Osteoblast (primary cell): ENCODE results near the gene TTK. TPM values are rescaled to one million over a fixed set of nuclear protein-coding genes. Genes with fewer than 3 reads are reported as not detected.

Experiments
- DNase-seq: peaks from one replicate; pipeline ENCODE4 v3.0.0; 2011; ENCODE audit warnings: low spot score, mixed read lengths; ENCODE audit not compliant: insufficient read length; ENCODE audit errors: missing footprints
- H2AFZ ChIP-seq: 2 replicates; pipeline ENCODE4 v1.6.0; 2011; ENCODE audit warnings: mild to moderate bottlenecking, low read length
- H3K27ac ChIP-seq: 2 replicates; pipeline ENCODE4 v1.5.1; 2011; ENCODE audit warnings: mild to moderate bottlenecking, low read depth, low read length, moderate library complexity
- H3K27me3 ChIP-seq: 2 replicates; pipeline ENCODE4 v1.6.0; 2012; ENCODE audit warnings: mild to moderate bottlenecking, control low read depth, inconsistent platforms, low read length, moderate library complexity; ENCODE audit not compliant: insufficient read depth
- H3K36me3 ChIP-seq: 2 replicates; pipeline ENCODE4 v1.5.1; 2011; ENCODE audit warnings: mild to moderate bottlenecking, low read length, control low read depth, moderate library complexity; ENCODE audit not compliant: insufficient read depth
- H3K4me1 ChIP-seq: 2 replicates; pipeline ENCODE4 v1.5.1; 2011; ENCODE audit warnings: mild to moderate bottlenecking, low read length, control low read depth, moderate library complexity; ENCODE audit not compliant: insufficient read depth
- H3K4me2 ChIP-seq: 2 replicates; pipeline ENCODE4 v1.6.0; 2011; ENCODE audit warnings: mild to moderate bottlenecking, low read length; ENCODE audit not compliant: insufficient read depth
- H3K4me3 ChIP-seq: fragments of 200-600 bp; sonication (generic); 3 replicates; pipeline ENCODE4 v1.5.1; 2012; ENCODE audit warnings: mild to moderate bottlenecking, low read length, inconsistent platforms; ENCODE audit not compliant: insufficient read depth
- H3K79me2 ChIP-seq: 2 replicates; pipeline ENCODE4 v1.6.0; 2012; ENCODE audit warnings: mild to moderate bottlenecking, low read length, control low read depth, inconsistent platforms; ENCODE audit not compliant: insufficient read depth
- H3K9me3 ChIP-seq: 2 replicates; pipeline ENCODE4 v1.5.1; 2011; ENCODE audit warnings: low read depth, low read length, control low read depth
- H4K20me1 ChIP-seq: 2 replicates; pipeline ENCODE4 v1.6.0; 2012; ENCODE audit warnings: mild to moderate bottlenecking, low read length, control low read depth; ENCODE audit not compliant: insufficient read depth
- CTCF ChIP-seq: IDR thresholded peaks from 2 replicates; pipeline ENCODE4 v1.5.1; 2011; ENCODE audit warnings: mild to moderate bottlenecking, low read depth, low read length, moderate library complexity; ENCODE audit errors: extremely low read depth
- total RNA-seq: library from RNA; depleted of rRNA; stranded (reverse); fragments of >200 nt; gene quantifications from 2 replicates; pipeline ENCODE4 v1.2.3, GENCODE V29; 2012

Gene TTK
- total RNA-seq, 1 donor: 4.0 TPM

DNA sequence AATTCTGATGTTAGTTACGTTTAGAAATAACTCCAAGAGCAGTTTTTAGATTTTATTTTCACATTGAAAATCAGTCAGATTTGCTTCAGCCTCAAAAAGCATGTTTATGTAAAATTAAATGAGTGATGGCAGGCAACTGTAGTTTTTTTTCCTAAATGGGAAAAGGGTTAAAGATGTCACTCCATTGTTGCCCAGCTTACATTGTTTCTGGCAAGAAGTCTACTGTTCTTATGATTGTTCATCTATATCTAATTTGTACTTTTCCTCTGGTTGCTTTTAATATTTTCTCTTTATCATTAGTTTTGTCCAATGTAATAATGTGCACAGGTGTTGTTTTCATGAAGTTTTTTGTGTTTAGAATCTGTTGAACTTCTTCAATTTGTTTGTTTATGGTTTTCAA is 6.7 kb upstream of the TTK start:
- H3K4me2 ChIP-seq: no peak overlapping the region
- H3K36me3 ChIP-seq: no peaks in the 10 kb centered on the region
- no peak overlapping the region for H2AFZ ChIP-seq
- H3K79me2 ChIP-seq: no peaks in the 10 kb centered on the region
- no peak for DNase-seq
- TF ChIP-seq CTCF: no peak
- no peak overlapping the region for H3K27ac ChIP-seq
- peaks cover 5% of the 10 kb centered on the region for H3K27me3 ChIP-seq
- no peaks in the 10 kb centered on the region for H3K9me3 ChIP-seq
- H4K20me1 ChIP-seq: no peaks in the 10 kb centered on the region
- H3K4me3 ChIP-seq: no peak overlapping the region
- no peaks in the 10 kb centered on the region for H3K4me1 ChIP-seq

- Histone ChIP-seq H3K36me3 (no peaks in the 10 kb centered on the region), H4K20me1 (no peaks in the 10 kb centered on the region), H3K4me3 (no peak overlapping the region), H3K4me2 (no peak overlapping the region), H3K79me2 (peaks cover 19% of the 10 kb centered on the region), H3K9me3 (no peaks in the 10 kb centered on the region), H3K4me1 (peaks cover 18% of the 10 kb centered on the region), H3K27me3 (no peaks in the 10 kb centered on the region), H2AFZ (no peak overlapping the region), H3K27ac (no peak overlapping the region)
- no peak for TF ChIP-seq CTCF
- no peak for DNase-seq
Observed at GRCh38 chr6:80001337-80001736, 3.1 kb upstream of the TTK start.

GRCh38 chr6:80003826-80004172 is 650 bp upstream of the TTK start:
- no peaks in the 10 kb centered on the region for H4K20me1 ChIP-seq
- peak overlapping the region; percentile 90 for H3K27ac ChIP-seq
- H2AFZ ChIP-seq: peak overlapping the region; percentile 97
- no peak for TF ChIP-seq CTCF
- no peaks in the 10 kb centered on the region for H3K36me3 ChIP-seq
- no peaks in the 10 kb centered on the region for H3K9me3 ChIP-seq
- peak overlapping the region; percentile 87 for H3K4me3 ChIP-seq
- H3K79me2 ChIP-seq: peaks cover 26% of the 10 kb centered on the region
- peaks cover 18% of the 10 kb centered on the region for H3K4me1 ChIP-seq
- no peaks in the 10 kb centered on the region for H3K27me3 ChIP-seq
- H3K4me2 ChIP-seq: peak overlapping the region; percentile 91
- DNase-seq: peak; percentile 68

DNA sequence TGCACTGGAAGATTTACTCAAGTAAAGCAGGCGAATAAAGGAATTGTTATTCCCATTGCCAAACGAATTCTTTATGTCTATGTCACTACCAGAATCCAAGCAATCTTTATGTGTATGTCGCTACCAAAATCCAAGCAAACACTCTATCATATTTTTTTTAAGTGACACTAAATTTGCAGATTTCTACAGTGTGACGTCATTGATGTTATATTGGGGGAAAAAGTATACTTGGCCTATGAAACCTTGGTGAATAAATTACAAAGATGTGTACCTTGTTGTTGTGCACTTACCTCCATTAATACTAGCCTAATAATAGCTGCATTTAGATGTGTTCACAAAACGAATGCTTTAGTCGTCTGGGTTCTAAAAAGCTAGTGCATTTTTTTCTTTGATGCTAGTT is 957 bp downstream of the TTK start:
- H2AFZ ChIP-seq: peak overlapping the region; percentile 97
- no peak for DNase-seq
- peak overlapping the region; percentile 91 for H3K4me2 ChIP-seq
- H4K20me1 ChIP-seq: no peaks in the 10 kb centered on the region
- no peaks in the 10 kb centered on the region for H3K9me3 ChIP-seq
- H3K4me1 ChIP-seq: peaks cover 18% of the 10 kb centered on the region
- TF ChIP-seq CTCF: no peak
- H3K4me3 ChIP-seq: peak overlapping the region; percentile 87
- H3K36me3 ChIP-seq: no peaks in the 10 kb centered on the region
- H3K27ac ChIP-seq: no peak overlapping the region
- peaks cover 26% of the 10 kb centered on the region for H3K79me2 ChIP-seq
- no peaks in the 10 kb centered on the region for H3K27me3 ChIP-seq
